Activated naive CD8-positive, alpha-beta T cell (primary cell): ENCODE data around the gene TMPRSS11B.
"Not testable (repeated sequence)": the region's sequence is repeated elsewhere in the genome, so short reads cannot be mapped to it uniquely, and the experiment has no call there.

ENCODE experiments used
- H3K27ac Mint-ChIP-seq: one replicate; pipeline ENCODE4 v1.8.0; 2021; ENCODE audit warnings: mixed read lengths
- H3K27me3 Mint-ChIP-seq: one replicate; pipeline ENCODE4 v1.8.0; 2021; ENCODE audit warnings: mixed read lengths
- H3K36me3 Mint-ChIP-seq: one replicate; pipeline ENCODE4 v1.8.0; 2021; ENCODE audit warnings: mixed read lengths
- H3K4me1 Mint-ChIP-seq: one replicate; pipeline ENCODE4 v1.8.0; 2021; ENCODE audit warnings: low read depth, mixed read lengths
- H3K4me3 Mint-ChIP-seq: one replicate; pipeline ENCODE4 v1.8.0; 2021; ENCODE audit warnings: mild to moderate bottlenecking, mixed read lengths
- H3K9me3 Mint-ChIP-seq: one replicate; pipeline ENCODE4 v1.8.0; 2021; ENCODE audit warnings: low read depth, mixed read lengths

Gene TMPRSS11B

GRCh38 chr4:68259191-68259590 lies 13.7 kb upstream of the TMPRSS11B start:
- Mint-ChIP-seq H3K36me3 (peaks cover 2% of the 10 kb centered on the region), H3K9me3 (peaks cover 6% of the 10 kb centered on the region), H3K27ac (no peak overlapping the region), H3K27me3 (peaks cover 1% of the 10 kb centered on the region), H3K4me3 (no peak overlapping the region), H3K4me1 (no peaks in the 10 kb centered on the region)

- no peaks in the 10 kb centered on the region for H3K9me3 Mint-ChIP-seq
- no peak overlapping the region for H3K27ac Mint-ChIP-seq
- H3K4me3 Mint-ChIP-seq, result no peak overlapping the region
- peaks cover 7% of the 10 kb centered on the region for H3K27me3 Mint-ChIP-seq
- no peaks in the 10 kb centered on the region for H3K36me3 Mint-ChIP-seq
- H3K4me1 Mint-ChIP-seq, result no peaks in the 10 kb centered on the region
Observed at GRCh38 chr4:68257719-68258118, 12.2 kb upstream of the TMPRSS11B start.

GRCh38 chr4:68256284-68256683 lies 10.8 kb upstream of the TMPRSS11B start:
- Mint-ChIP-seq H3K27me3 (peaks cover 7% of the 10 kb centered on the region), H3K4me1 (no peaks in the 10 kb centered on the region), H3K36me3 (no peaks in the 10 kb centered on the region), H3K27ac (no peak overlapping the region), H3K9me3 (no peaks in the 10 kb centered on the region), H3K4me3 (no peak overlapping the region)

GRCh38 chr4:68250151-68250930 lies 4.8 kb upstream of the TMPRSS11B start:
- Mint-ChIP-seq H3K9me3 (peaks cover 4% of the 10 kb centered on the region), H3K4me3 (no peak overlapping the region), H3K27me3 (peaks cover 7% of the 10 kb centered on the region), H3K27ac (peak overlapping the region; percentile 72), H3K36me3 (peaks cover 2% of the 10 kb centered on the region), H3K4me1 (peaks cover 13% of the 10 kb centered on the region)

- H3K27me3 Mint-ChIP-seq, result peaks cover 7% of the 10 kb centered on the region
- H3K27ac Mint-ChIP-seq, result peak overlapping the region; percentile 90
- peak overlapping the region; percentile 38 for H3K4me3 Mint-ChIP-seq
- peaks cover 2% of the 10 kb centered on the region for H3K36me3 Mint-ChIP-seq
- peaks cover 4% of the 10 kb centered on the region for H3K9me3 Mint-ChIP-seq
- peaks cover 13% of the 10 kb centered on the region for H3K4me1 Mint-ChIP-seq
Observed at GRCh38 chr4:68249434-68249833, 3.9 kb upstream of the TMPRSS11B start.

- H3K4me3 Mint-ChIP-seq, result no peak overlapping the region
- no peaks in the 10 kb centered on the region for H3K36me3 Mint-ChIP-seq
- H3K4me1 Mint-ChIP-seq, result no peaks in the 10 kb centered on the region
- peaks cover 14% of the 10 kb centered on the region for H3K27me3 Mint-ChIP-seq
- no peak overlapping the region for H3K27ac Mint-ChIP-seq
- H3K9me3 Mint-ChIP-seq, result no peaks in the 10 kb centered on the region
Observed at GRCh38 chr4:68240620-68241019, 4.9 kb downstream of the TMPRSS11B start.

GRCh38 chr4:68228568-68228967 lies 16.9 kb downstream of the TMPRSS11B start:
- Mint-ChIP-seq H3K4me1 (no peaks in the 10 kb centered on the region), H3K9me3 (no peaks in the 10 kb centered on the region), H3K27me3 (peaks cover 4% of the 10 kb centered on the region), H3K27ac (no peak overlapping the region), H3K36me3 (no peaks in the 10 kb centered on the region), H3K4me3 (no peak overlapping the region)

- H3K27ac Mint-ChIP-seq, result no peak overlapping the region
- H3K4me3 Mint-ChIP-seq, result no peak overlapping the region
- peaks cover 18% of the 10 kb centered on the region for H3K27me3 Mint-ChIP-seq
- peaks cover 3% of the 10 kb centered on the region for H3K9me3 Mint-ChIP-seq
- H3K4me1 Mint-ChIP-seq, result no peaks in the 10 kb centered on the region
- no peaks in the 10 kb centered on the region for H3K36me3 Mint-ChIP-seq
Observed at GRCh38 chr4:68218044-68218443, 27.4 kb downstream of the TMPRSS11B start.

GRCh38 chr4:68216501-68216900 lies 29.0 kb downstream of the TMPRSS11B start:
- Mint-ChIP-seq H3K9me3 (peaks cover 10% of the 10 kb centered on the region), H3K4me1 (no peaks in the 10 kb centered on the region)

GRCh38 chr4:68209003-68209402 lies 36.5 kb downstream of the TMPRSS11B start:
- H3K4me3 Mint-ChIP-seq, result no peak overlapping the region

More at GRCh38 chr4:68216501-68216900, 29.0 kb downstream of the TMPRSS11B start:
- Mint-ChIP-seq H3K27me3 (peaks cover 20% of the 10 kb centered on the region), H3K4me3 (no peak overlapping the region), H3K27ac (no peak overlapping the region), H3K36me3 (no peaks in the 10 kb centered on the region)

GRCh38 chr4:68194305-68194704 lies 51.2 kb downstream of the TMPRSS11B start:
- not testable (repeated sequence) for H3K4me3 Mint-ChIP-seq, H3K27me3 Mint-ChIP-seq, H3K9me3 Mint-ChIP-seq, H3K4me1 Mint-ChIP-seq, H3K27ac Mint-ChIP-seq, H3K36me3 Mint-ChIP-seq

More at GRCh38 chr4:68209003-68209402, 36.5 kb downstream of the TMPRSS11B start:
- no peaks in the 10 kb centered on the region for H3K4me1 Mint-ChIP-seq
- peaks cover 3% of the 10 kb centered on the region for H3K27me3 Mint-ChIP-seq
- H3K27ac Mint-ChIP-seq, result no peak overlapping the region
- H3K36me3 Mint-ChIP-seq, result peaks cover 4% of the 10 kb centered on the region
- H3K9me3 Mint-ChIP-seq, result peaks cover 21% of the 10 kb centered on the region

GRCh38 chr4:68193194-68193593 lies 52.3 kb downstream of the TMPRSS11B start:
- Mint-ChIP-seq H3K4me1 (no peaks in the 10 kb centered on the region), H3K27ac (no peak overlapping the region), H3K4me3 (no peak overlapping the region), H3K27me3 (peaks cover 3% of the 10 kb centered on the region), H3K36me3 (no peaks in the 10 kb centered on the region), H3K9me3 (peaks cover 8% of the 10 kb centered on the region)

GRCh38 chr4:68187145-68187544 lies 58.3 kb downstream of the TMPRSS11B start:
- Mint-ChIP-seq H3K9me3 (no peaks in the 10 kb centered on the region), H3K36me3 (no peaks in the 10 kb centered on the region)

GRCh38 chr4:68184923-68185322 lies 60.6 kb downstream of the TMPRSS11B start:
- peaks cover 6% of the 10 kb centered on the region for H3K27me3 Mint-ChIP-seq
- no peaks in the 10 kb centered on the region for H3K9me3 Mint-ChIP-seq
- no peak overlapping the region for H3K27ac Mint-ChIP-seq
- H3K36me3 Mint-ChIP-seq, result no peaks in the 10 kb centered on the region
- H3K4me3 Mint-ChIP-seq, result no peak overlapping the region
- H3K4me1 Mint-ChIP-seq, result no peaks in the 10 kb centered on the region

More at GRCh38 chr4:68187145-68187544, 58.3 kb downstream of the TMPRSS11B start:
- no peak overlapping the region for H3K4me3 Mint-ChIP-seq
- H3K27me3 Mint-ChIP-seq, result peaks cover 6% of the 10 kb centered on the region
- no peaks in the 10 kb centered on the region for H3K4me1 Mint-ChIP-seq
- H3K27ac Mint-ChIP-seq, result no peak overlapping the region

- peaks cover 6% of the 10 kb centered on the region for H3K27me3 Mint-ChIP-seq
- H3K27ac Mint-ChIP-seq, result no peak overlapping the region
- H3K9me3 Mint-ChIP-seq, result no peaks in the 10 kb centered on the region
- H3K4me1 Mint-ChIP-seq, result no peaks in the 10 kb centered on the region
- H3K36me3 Mint-ChIP-seq, result no peaks in the 10 kb centered on the region
- no peak overlapping the region for H3K4me3 Mint-ChIP-seq
Observed at GRCh38 chr4:68183417-68183816, 62.1 kb downstream of the TMPRSS11B start.

GRCh38 chr4:68182382-68182820 lies 63.1 kb downstream of the TMPRSS11B start:
- H3K27ac Mint-ChIP-seq, result no peak overlapping the region
- H3K27me3 Mint-ChIP-seq, result peaks cover 6% of the 10 kb centered on the region
- no peaks in the 10 kb centered on the region for H3K4me1 Mint-ChIP-seq
- no peaks in the 10 kb centered on the region for H3K36me3 Mint-ChIP-seq
- H3K4me3 Mint-ChIP-seq, result no peak overlapping the region
- no peaks in the 10 kb centered on the region for H3K9me3 Mint-ChIP-seq
